ENCODE data around the gene SDCCAG8.
"Not testable (repeated sequence)": the region's sequence is repeated elsewhere in the genome, so short reads cannot be mapped to it uniquely, and the experiment has no call there.

SDCCAG8 gene

DNA sequence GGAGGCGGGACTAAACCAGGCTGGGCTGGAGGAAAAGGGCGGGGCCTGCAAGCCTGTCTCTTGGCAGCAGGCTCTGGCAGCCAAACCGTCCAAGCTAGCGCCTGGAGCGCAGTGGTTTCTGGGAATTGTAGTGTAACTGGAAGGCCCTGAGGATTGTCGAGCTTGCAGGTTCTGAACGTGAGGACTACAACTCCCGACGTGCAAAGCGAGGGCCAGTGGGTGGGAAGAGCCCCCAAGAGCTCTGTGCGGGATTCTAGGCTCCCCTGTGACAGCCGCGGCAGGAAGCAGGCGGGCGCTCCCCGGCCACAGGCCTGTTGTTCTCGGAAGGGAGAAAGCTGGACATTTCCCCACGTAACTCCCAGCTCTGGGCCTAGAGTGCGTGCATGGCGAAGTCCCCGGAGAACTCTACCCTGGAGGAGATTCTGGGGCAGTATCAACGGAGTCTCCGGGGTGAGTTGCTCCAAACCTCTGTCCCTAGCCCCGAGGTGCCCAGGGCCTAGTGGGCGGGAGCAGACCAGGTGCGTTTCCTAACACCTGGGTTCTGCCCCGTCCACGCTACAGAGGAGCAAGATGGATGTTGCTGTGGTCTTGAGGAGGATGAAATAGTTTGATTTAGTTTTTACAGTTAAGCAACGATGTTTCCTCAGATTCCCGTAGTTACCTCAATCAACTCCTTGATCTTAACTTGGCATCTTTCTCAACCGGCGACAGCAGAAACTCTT lies at the start of gene SDCCAG8:
Gene SDCCAG8 (plus strand): TSS at position 251 of the 722 bp plus-strand sequence. CDS start 133 bp downstream, at position 384.
- DNase-seq: peak; percentile 100

DNA sequence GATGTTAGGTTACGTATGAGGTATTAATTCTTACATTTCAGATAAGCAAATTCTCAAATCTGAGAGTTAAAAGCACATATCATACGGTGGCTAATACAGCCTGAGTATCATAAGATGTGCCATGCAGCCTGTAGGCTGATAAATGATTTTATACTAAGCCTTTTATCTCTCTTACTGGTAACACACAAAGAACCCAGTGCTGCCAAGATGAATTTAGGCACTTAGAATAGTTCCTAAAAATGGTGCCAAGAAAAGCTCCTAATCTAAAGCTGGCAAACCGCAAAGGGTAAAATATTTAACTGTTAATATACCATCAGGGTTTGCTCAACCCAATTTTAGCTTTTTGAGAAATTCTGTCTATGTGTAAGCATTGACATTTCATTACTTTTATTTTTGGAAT lies 43.9 kb upstream of the SDCCAG8 start:
- peak; percentile 84 for DNase-seq

- DNase-seq: no peak
These were observed 42.6 kb upstream of the SDCCAG8 start for GRCh38 chr1:243213045-243213787.

DNA sequence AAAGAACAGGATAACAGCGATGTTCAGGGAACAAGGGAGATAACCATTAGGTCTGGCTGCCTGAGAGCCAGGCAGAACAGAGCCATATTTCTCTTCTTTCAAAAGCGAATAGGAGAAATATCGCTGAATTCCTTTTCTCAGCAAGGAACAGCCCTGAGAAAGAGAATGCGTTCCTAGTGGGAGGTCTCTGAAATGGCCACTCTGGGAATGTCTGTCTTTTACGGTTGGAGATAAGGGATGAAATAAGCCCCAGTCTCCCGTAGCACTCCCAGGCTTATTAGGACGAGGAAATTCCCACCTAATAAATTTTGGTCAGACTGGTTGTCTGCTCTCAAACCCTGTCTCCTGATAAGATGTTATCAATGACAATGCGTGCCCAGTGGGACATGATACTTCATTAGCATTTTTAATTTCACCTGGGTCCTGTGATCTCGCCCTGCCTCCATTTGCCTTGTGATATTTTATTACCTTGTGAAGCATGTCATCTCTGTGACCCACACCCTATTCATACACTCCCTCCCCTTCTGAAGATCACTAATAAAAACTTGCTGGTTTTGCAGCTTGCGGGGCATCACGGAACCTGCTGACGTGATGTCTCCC lies 40.5 kb upstream of the SDCCAG8 start:
- not testable (repeated sequence) for DNase-seq

DNA sequence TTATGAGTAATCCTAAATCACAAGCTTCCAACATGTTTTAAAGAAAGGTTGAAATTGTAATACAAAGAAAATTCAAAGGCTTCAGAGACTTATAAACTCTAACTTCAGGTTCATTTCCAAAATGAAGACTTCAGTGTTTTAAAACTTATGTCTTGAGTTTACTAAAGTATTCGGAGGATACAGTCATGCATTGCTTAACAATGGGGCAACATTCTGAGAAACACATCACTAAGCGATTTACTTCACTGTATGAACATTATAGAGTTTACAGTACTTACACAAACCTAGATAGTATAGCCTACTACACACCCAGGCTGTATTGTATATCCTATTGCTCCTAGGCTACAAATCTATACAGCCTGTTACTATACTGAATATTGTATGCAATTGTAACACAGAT lies 39.1 kb upstream of the SDCCAG8 start:
- no peak for DNase-seq

- no peak for DNase-seq
These were observed 38.5 kb upstream of the SDCCAG8 start for GRCh38 chr1:243217349-243217748.

DNA sequence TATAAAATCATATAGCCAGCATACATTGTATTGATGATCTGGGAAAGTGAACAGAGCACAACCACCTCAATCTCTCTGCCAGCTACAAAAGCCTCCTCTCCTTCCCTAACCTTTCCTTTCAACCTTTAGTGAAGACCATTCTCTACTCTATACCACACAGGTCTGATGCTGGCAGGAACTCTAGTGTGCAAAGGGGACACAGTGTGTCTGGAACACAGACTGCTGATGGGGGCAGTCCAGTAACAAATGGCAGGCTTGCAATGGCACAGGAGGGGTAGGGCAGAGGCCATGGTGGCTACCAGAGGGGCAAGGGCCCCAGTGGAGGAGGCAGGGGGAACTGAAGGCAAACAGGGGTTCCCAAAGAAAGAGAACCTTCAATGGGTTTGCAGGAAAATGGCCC lies 37.8 kb upstream of the SDCCAG8 start:
- DNase-seq: no peak

DNA sequence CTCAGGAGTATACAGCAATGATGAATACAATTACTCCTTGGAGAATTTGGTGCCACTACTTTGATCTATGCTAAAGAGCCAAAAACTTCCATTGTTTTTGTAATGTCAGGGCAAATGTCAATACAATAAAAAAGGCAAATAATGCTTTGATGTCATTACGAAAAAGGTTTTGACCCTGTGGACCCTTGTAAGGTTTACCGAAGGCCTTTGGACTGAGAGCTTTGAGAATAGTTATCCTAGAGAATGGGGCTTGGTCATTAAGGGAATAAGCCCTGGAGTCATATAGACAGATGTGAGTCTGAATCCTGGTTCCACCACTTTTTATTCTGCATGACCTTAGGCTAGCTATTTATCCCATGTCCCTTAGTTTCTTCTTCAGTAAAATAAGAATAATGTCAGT lies 28.2 kb upstream of the SDCCAG8 start:
- no peak for DNase-seq

- no peak for DNase-seq
These were observed 26.3 kb upstream of the SDCCAG8 start for GRCh38 chr1:243229526-243229925.

DNA sequence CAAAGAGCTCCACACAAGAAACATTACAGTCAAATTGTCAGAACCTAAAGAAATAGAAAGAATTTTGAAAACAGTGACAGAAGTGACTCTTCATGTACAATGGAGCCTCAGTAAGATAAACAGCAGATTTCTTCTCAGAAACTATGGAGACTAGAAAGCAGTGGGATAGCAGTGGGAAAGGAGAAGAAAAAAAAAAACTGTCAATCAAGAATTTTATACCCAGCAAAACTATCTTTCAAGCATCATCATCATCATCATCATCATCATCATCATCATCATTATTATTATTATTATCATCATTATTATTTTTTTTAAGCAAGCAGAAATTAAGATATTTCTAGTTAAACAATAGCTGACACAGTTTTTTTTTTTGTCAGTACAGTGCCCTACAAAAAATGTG lies 24.9 kb upstream of the SDCCAG8 start:
- DNase-seq: peak; percentile 34

DNA sequence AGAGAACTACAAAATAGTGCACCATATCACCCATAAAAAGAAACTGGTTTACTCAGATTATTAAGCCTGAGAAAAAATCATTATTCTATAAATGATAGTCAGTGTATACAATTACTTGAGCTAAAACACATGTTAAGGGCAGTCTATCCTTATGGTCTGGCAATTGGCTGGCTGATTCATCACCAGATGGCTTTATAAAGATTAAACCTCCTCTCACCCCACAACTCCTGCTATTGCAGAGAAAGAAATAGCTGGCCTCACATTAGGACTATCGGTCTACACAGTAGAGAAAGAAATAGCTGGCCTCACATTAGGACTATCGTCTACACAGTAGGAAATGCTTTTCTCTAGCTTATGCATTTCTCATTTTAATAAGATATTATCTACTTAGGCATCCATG lies 21.9 kb upstream of the SDCCAG8 start:
- DNase-seq: peak; percentile 36

GRCh38 chr1:243234978-243235647 lies 20.7 kb upstream of the SDCCAG8 start:
- no peak for DNase-seq

- no peak for DNase-seq
These were observed 19.1 kb upstream of the SDCCAG8 start for GRCh38 chr1:243236604-243237252.

- no peak for DNase-seq
These were observed 11.4 kb upstream of the SDCCAG8 start for GRCh38 chr1:243244432-243244841.

DNA sequence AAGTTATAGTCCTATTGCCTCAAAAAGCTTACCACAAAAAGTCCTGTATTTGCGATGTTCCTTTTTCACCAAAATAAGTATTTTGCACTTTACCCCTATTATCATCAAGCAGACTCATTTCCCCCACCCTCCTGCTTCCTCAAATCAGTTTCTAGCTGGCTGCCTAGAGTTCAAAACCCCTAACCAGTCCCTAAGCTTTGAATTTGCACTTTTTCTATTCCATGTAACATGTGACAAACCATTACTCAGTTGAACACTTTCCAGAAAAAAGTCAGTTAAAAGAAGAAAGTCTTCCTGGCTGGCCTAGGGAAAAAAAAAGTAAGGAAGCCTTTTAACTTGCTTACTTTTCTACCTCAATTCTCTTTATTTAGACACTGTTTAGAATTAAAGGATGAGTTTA lies 8.9 kb upstream of the SDCCAG8 start:
- no peak for DNase-seq

DNA sequence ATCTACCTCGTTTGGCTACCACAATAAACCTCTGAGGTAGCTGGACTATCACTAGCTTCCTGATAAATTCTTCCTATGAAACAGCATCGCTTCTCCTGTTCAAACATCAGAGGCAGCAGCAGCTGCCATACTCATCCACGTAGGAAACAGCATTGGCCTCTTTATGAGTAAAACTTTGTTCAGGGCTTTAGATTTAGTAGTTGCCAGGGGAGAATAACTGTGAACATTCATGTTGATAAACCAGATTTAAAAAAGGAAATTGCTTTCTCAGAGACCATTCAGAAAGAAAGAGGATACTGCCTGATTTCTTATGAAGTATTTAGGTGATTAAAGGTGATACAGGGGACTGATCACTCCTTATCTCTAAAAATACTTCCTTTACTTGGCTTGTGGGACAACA lies 7.9 kb upstream of the SDCCAG8 start:
- DNase-seq: no peak

- no peak for DNase-seq
These were observed 6.6 kb upstream of the SDCCAG8 start for GRCh38 chr1:243249214-243249613.

GRCh38 chr1:243250102-243250501 lies 5.7 kb upstream of the SDCCAG8 start:
- no peak for DNase-seq

GRCh38 chr1:243251539-243251938 lies 4.3 kb upstream of the SDCCAG8 start:
- DNase-seq: no peak

DNA sequence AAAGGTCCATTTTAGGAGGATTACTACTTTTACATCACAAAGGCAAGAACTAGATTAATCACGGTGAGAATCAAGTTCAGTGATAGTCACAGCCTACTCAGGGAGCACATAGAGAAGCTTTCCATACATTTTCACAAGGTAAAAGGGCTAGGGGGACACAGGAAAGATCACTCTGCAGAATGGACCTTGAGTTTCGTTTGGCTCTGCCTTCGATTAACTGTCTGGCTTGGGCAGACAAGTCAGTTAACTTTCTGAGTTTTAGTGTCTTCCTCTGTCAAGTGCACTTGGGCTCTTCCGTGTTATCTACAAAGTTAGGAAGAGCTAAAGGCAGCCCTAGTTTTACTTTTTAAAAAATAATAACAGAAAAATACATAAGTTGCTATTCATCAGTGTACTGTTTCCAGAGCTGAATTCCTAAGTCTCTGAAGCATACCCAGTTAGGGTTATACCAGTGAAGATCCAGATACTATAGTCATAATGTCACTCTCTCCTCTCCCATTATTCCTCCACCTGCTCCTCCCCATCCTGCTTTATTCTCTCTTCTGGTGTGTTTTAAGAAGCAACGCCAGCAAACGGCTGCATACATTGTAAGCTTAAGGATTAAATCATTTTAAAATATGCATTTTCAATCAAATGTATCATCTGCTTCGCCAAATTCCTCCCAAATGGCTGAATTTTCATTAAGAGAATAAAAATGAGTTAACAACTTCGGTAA lies 2.5 kb upstream of the SDCCAG8 start:
- peak; percentile 34 for DNase-seq

GRCh38 chr1:243253926-243254232 lies 2.0 kb upstream of the SDCCAG8 start:
- DNase-seq: no peak

GRCh38 chr1:243254233-243254926 lies 1.5 kb upstream of the SDCCAG8 start:
- peak; percentile 87 for DNase-seq

Data from hematopoietic multipotent progenitor cell treated with erythropoietin and hydrocortisone succinate and interleukin-3 and kit ligand, for 8 days (in vitro differentiated cells).